ENCODE measurements around the gene ADPRS. TPM values are rescaled to one million over a fixed set of nuclear protein-coding genes. Genes with fewer than 3 reads are reported as not detected.

ADPRS gene
- total and polyA plus RNA-seq, 9 of the 15 experiments (the other 6 are each of a cell fraction or from before 2014, with no cell fraction given) = 5.9 to 40.0 (median 27.4) TPM

DNA sequence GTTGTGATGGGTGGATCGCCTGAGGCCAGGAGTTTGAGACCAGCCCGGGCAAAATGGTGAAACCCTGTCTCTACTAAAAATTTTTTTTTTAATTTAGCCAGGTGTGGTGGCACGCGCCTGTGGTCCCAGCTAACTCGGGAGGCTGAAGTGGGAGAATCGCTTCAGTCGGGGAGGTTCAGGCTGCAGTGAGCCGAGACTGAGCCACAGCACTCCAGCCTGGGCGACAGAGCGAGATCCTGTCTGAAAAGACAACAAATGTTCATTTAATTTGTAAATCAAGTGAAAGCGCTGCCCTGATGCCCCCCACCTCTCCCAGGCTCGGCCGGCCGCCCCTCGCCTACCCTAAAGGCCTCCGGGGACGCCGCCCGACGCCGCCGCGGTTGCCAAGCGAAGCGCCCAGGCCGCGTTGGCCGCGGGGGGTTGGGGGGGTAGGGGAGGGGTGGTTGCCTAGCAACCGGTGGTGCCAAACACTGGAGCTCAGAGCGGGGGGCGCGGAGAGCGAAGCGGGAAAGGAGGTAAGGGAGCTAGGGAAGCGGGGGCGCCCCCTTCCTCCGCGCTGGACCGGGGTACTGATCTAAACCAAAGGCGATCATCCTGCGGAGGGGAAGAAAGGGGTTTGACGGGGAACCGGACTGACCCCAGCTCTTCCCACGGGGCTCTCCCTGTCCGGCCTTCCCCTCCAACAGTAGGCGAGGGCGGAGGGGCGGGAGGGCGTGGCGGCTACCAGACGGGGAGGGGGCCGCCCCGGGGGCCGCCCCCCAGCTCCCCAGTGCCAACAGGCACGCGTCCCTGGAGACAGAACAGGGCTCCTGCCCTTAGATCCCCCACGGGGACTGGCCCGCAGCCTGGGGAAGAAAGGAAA, 4.8 kb upstream of the ADPRS start, which contains the start of gene TEKT2 (continued):
- TF ChIP-seq, protein P1, sequence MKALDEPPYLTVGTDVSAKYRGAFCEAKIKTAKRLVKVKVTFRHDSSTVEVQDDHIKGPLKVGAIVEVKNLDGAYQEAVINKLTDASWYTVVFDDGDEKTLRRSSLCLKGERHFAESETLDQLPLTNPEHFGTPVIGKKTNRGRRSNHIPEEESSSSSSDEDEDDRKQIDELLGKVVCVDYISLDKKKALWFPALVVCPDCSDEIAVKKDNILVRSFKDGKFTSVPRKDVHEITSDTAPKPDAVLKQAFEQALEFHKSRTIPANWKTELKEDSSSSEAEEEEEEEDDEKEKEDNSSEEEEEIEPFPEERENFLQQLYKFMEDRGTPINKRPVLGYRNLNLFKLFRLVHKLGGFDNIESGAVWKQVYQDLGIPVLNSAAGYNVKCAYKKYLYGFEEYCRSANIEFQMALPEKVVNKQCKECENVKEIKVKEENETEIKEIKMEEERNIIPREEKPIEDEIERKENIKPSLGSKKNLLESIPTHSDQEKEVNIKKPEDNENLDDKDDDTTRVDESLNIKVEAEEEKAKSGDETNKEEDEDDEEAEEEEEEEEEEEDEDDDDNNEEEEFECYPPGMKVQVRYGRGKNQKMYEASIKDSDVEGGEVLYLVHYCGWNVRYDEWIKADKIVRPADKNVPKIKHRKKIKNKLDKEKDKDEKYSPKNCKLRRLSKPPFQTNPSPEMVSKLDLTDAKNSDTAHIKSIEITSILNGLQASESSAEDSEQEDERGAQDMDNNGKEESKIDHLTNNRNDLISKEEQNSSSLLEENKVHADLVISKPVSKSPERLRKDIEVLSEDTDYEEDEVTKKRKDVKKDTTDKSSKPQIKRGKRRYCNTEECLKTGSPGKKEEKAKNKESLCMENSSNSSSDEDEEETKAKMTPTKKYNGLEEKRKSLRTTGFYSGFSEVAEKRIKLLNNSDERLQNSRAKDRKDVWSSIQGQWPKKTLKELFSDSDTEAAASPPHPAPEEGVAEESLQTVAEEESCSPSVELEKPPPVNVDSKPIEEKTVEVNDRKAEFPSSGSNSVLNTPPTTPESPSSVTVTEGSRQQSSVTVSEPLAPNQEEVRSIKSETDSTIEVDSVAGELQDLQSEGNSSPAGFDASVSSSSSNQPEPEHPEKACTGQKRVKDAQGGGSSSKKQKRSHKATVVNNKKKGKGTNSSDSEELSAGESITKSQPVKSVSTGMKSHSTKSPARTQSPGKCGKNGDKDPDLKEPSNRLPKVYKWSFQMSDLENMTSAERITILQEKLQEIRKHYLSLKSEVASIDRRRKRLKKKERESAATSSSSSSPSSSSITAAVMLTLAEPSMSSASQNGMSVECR (CRISPR knock-in tag; IDR thresholded peaks at IDR 0.05) = no peak
- TF ChIP-seq, protein P2, sequence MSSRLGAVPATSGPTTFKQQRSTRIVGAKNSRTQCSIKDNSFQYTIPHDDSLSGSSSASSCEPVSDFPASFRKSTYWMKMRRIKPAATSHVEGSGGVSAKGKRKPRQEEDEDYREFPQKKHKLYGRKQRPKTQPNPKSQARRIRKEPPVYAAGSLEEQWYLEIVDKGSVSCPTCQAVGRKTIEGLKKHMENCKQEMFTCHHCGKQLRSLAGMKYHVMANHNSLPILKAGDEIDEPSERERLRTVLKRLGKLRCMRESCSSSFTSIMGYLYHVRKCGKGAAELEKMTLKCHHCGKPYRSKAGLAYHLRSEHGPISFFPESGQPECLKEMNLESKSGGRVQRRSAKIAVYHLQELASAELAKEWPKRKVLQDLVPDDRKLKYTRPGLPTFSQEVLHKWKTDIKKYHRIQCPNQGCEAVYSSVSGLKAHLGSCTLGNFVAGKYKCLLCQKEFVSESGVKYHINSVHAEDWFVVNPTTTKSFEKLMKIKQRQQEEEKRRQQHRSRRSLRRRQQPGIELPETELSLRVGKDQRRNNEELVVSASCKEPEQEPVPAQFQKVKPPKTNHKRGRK (tag; IDR thresholded peaks at IDR 0.05) = no peak
- no peak for TF ChIP-seq GABPB1 (CRISPR knock-in tag; IDR thresholded peaks at IDR 0.05)
- TF ChIP-seq HEY1 (CRISPR knock-in tag; IDR thresholded peaks at IDR 0.05; ENCODE audit: borderline replicate concordance) = no peak
- no peak for TF ChIP-seq MYNN (IDR thresholded peaks at IDR 0.05)
- no peak for TF ChIP-seq MYNN (CRISPR knock-in tag; IDR thresholded peaks at IDR 0.05)
- peak; percentile 79 for TF ChIP-seq RFX1 (IDR thresholded peaks at IDR 0.05)
